HCT116 (cell line): ENCODE measurements around the gene PPM1H. TPM values are rescaled to one million over a fixed set of nuclear protein-coding genes. Genes with fewer than 3 reads are reported as not detected.

Experiments used
- ATAC-seq: fragments of 200-7000 bp; cut with Tn5 transposase; 2 replicates; pipeline ENCODE4 v1.9.1; 2020; ENCODE audit warnings: mild to moderate bottlenecking, moderate library complexity
- BruUV-seq: library from RNA; stranded (reverse); fragments of 400-500 nt; replicated peaks from 2 replicates; lab custom pipeline; 2021; lab: Mats Ljungman, UMichigan
- CTCF ChIA-PET: fragments of 300-600 bp; sonication (Branson Sonifier 250); formaldehyde crosslinking; loops from one replicate; lab custom pipeline; 2021; ENCODE audit warnings: antibody characterized with exemption; lab: Charles Lee
- POLR2A ChIA-PET: fragments of 300-600, 350-600 bp; sonication (Branson Sonifier 250); formaldehyde crosslinking; loops from one replicate; lab custom pipeline; 2021; ENCODE audit warnings: antibody characterized with exemption; lab: Charles Lee
- RAD21 ChIA-PET, 2 experiments: fragments of 300-600 bp; sonication (Branson Sonifier 250); formaldehyde crosslinking; loops; one replicate each; lab custom pipeline; 2023; ENCODE audit warnings: low total read pairs in 2 of 2; ENCODE audit not compliant: uncharacterized antibody in 2 of 2, unreplicated experiment in 2 of 2, low non-redundant PET in 1 of 2; lab: Charles Lee
- DNase-seq: peaks from one replicate; pipeline ENCODE4 v3.0.0-alpha.2; 2010; ENCODE audit warnings: low read depth, low spot score
- H2AFZ ChIP-seq: fragments of 200-600 bp; shearing (Covaris generic), sonication (generic); 2 replicates; pipeline ENCODE4 v1.6.1; 2017; ENCODE audit warnings: low read depth, mixed run types, mixed read lengths, antibody characterized with exemption, low read length; ENCODE audit not compliant: poor library complexity, severe bottlenecking
- H3K27ac ChIP-seq: 2 replicates; pipeline ENCODE4 v1.5.1; 2012; ENCODE audit warnings: low read depth, low read length
- H3K27me3 ChIP-seq: fragments of 200-600 bp; sonication (generic); 2 replicates; pipeline ENCODE4 v1.6.1; 2016; ENCODE audit warnings: mixed run types, low read length, mixed read lengths; ENCODE audit not compliant: insufficient read depth
- H3K36me3 ChIP-seq, 2 experiments: fragments of 200-500 bp in 1 of 2; fragments of 200-600 bp in 1 of 2; sonication (Bioruptor generic) in 1 of 2; sonication (generic) in 1 of 2; 2 replicates each; pipeline versions ENCODE4 v1.5.1 to v1.6.1; 2014 to 2016; ENCODE audit warnings: low read length in 2 of 2, inconsistent platforms in 1 of 2, mixed read lengths in 1 of 2, mixed run types in 1 of 2; ENCODE audit not compliant: insufficient read depth in 2 of 2, control insufficient read depth in 1 of 2
- H3K4me1 ChIP-seq, 2 experiments: fragments of 200-600 bp in 1 of 2; sonication (generic) in 1 of 2; 2 replicates each; pipeline versions ENCODE4 v1.5.1 to v1.6.1; 2012 to 2017; ENCODE audit warnings: low read length in 2 of 2, inconsistent platforms in 1 of 2, mild to moderate bottlenecking in 1 of 2, mixed read lengths in 1 of 2, mixed run types in 1 of 2, moderate library complexity in 1 of 2; ENCODE audit not compliant: insufficient read depth in 2 of 2, control insufficient read depth in 1 of 2
- H3K4me2 ChIP-seq: fragments of 200-600 bp; sonication (generic); 2 replicates; pipeline ENCODE4 v1.6.1; 2017; ENCODE audit warnings: mixed run types, low read length, mixed read lengths
- H3K4me3 ChIP-seq, 2 experiments: fragments of 200-600 bp in 1 of 2; sonication (generic) in 1 of 2; replicated peaks in 1 of 2; 2 replicates each; pipeline ENCODE4 v1.5.1; 2011 to 2016; ENCODE audit warnings: low read length in 2 of 2, control low read depth in 1 of 2, low read depth in 1 of 2, mild to moderate bottlenecking in 1 of 2, mixed read lengths in 1 of 2, mixed run types in 1 of 2
- H3K79me2 ChIP-seq: fragments of 200-600 bp; sonication (generic); 2 replicates; pipeline ENCODE4 v1.6.1; 2017; ENCODE audit warnings: mild to moderate bottlenecking, mixed run types, low read length, moderate library complexity, mixed read lengths; ENCODE audit not compliant: insufficient read depth
- H3K9ac ChIP-seq: fragments of 200-600 bp; sonication (generic); 2 replicates; pipeline ENCODE4 v1.6.1; 2016; ENCODE audit warnings: low read length, mixed read lengths
- H3K9me2 ChIP-seq: fragments of 200-600 bp; sonication (generic), shearing (Covaris generic); 2 replicates; pipeline ENCODE4 v1.6.1; 2017; ENCODE audit warnings: mixed run types, mild to moderate bottlenecking, moderate library complexity; ENCODE audit not compliant: insufficient read depth
- H3K9me3 ChIP-seq, 2 experiments: fragments of 200-500 bp in 1 of 2; fragments of 200-600 bp in 1 of 2; sonication (Bioruptor generic) in 1 of 2; sonication (generic) in 1 of 2; 2 replicates each; pipeline ENCODE4 v1.6.1; 2014 to 2017; ENCODE audit warnings: low read length in 2 of 2, mixed read lengths in 2 of 2, inconsistent platforms in 1 of 2, low read depth in 1 of 2, mild to moderate bottlenecking in 1 of 2, mixed run types in 1 of 2, moderate library complexity in 1 of 2; ENCODE audit not compliant: control insufficient read depth in 1 of 2, insufficient read depth in 1 of 2
- H4K20me1 ChIP-seq: fragments of 200-600 bp; sonication (generic), shearing (Covaris generic); 2 replicates; pipeline ENCODE4 v1.6.1; 2017; ENCODE audit warnings: mixed run types, mild to moderate bottlenecking, moderate library complexity; ENCODE audit not compliant: insufficient read depth
- ATF3 ChIP-seq: IDR thresholded peaks from 2 replicates; pipeline ENCODE4 v1.6.1; 2012
- CBX3 ChIP-seq: IDR thresholded peaks from 2 replicates; pipeline ENCODE4 v1.6.1; 2012; ENCODE audit warnings: low read depth
- CTCF ChIP-seq, 3 experiments: fragments of 200-600 bp in 1 of 3; sonication (generic) in 1 of 3; IDR thresholded peaks in 2 of 3; conservative IDR thresholded peaks in 1 of 3; 2 replicates each; pipeline ENCODE4 v1.5.1; 2012 to 2017; ENCODE audit warnings: low read depth in 2 of 3, low read length in 2 of 3, antibody characterized with exemption in 1 of 3, borderline replicate concordance in 1 of 3, control low read depth in 1 of 3, mild to moderate bottlenecking in 1 of 3, mixed read lengths in 1 of 3, mixed run types in 1 of 3, moderate library complexity in 1 of 3; ENCODE audit not compliant: insufficient read depth in 1 of 3
- EGR1 ChIP-seq: IDR thresholded peaks from 2 replicates; pipeline ENCODE4 v1.6.1; 2012; ENCODE audit warnings: low read depth
- ELF1 ChIP-seq: IDR thresholded peaks from 2 replicates; pipeline ENCODE4 v1.6.1; 2012; ENCODE audit warnings: low read depth, borderline replicate concordance
- EZH2phosphoT487 ChIP-seq: fragments of 200-600 bp; IDR thresholded peaks from 2 replicates; pipeline ENCODE4 v1.6.1; 2018; ENCODE audit warnings: antibody characterized with exemption, borderline replicate concordance
- FOSL1 ChIP-seq: IDR thresholded peaks from 2 replicates; pipeline ENCODE4 v1.6.1; 2012; ENCODE audit warnings: low read depth
- JUND ChIP-seq: IDR thresholded peaks from 2 replicates; pipeline ENCODE4 v1.6.1; 2012
- POLR2A ChIP-seq: IDR thresholded peaks from 2 replicates; pipeline ENCODE4 v1.7.0; 2011; ENCODE audit warnings: borderline replicate concordance; ENCODE audit not compliant: insufficient read depth, insufficient read length; ENCODE audit errors: extremely low read depth
- POLR2AphosphoS5 ChIP-seq: IDR thresholded peaks from 2 replicates; pipeline ENCODE4 v1.6.1; 2011; ENCODE audit warnings: mild to moderate bottlenecking, low read depth, low read length, moderate library complexity
- RAD21 ChIP-seq: IDR thresholded peaks from 2 replicates; pipeline ENCODE4 v1.6.1; 2012; ENCODE audit warnings: low read depth, mild to moderate bottlenecking
- SP1 ChIP-seq: IDR thresholded peaks from 2 replicates; pipeline ENCODE4 v1.6.1; 2012; ENCODE audit warnings: low read depth
- SRF ChIP-seq: IDR thresholded peaks from 2 replicates; pipeline ENCODE4 v1.6.1; 2012; ENCODE audit warnings: low read depth
- YY1 ChIP-seq: IDR thresholded peaks from 2 replicates; pipeline ENCODE4 v1.6.1; 2011; ENCODE audit warnings: low read length, low read depth, moderate library complexity, mild to moderate bottlenecking; ENCODE audit not compliant: insufficient replicate concordance; ENCODE audit errors: extremely low read depth
- ZNF274 ChIP-seq: fragments of 200-500 bp; sonication (Bioruptor generic); IDR thresholded peaks from 2 replicates; pipeline ENCODE4 v1.6.1; 2014; ENCODE audit warnings: mild to moderate bottlenecking, low read depth, low read length, inconsistent platforms
- intact Hi-C: fragments of 100-400 bp; cut with micrococcal nuclease; formaldehyde crosslinking; loops from 2 replicates; pipeline ENCODE4 v1.10.0; 2022
- total RNA-seq: library from RNA; stranded (reverse); gene quantifications from one replicate; pipeline ENCODE4 v1.2.1, GENCODE V29; 2021; ENCODE audit not compliant: unreplicated experiment
- TF ChIP-seq, protein P1 (sequence below): IDR thresholded peaks from 2 replicates; pipeline ENCODE4 v1.6.1; 2011; ENCODE audit warnings: mild to moderate bottlenecking, low read length, moderate library complexity; ENCODE audit not compliant: insufficient replicate concordance; ENCODE audit errors: extremely low read depth
- TF ChIP-seq, protein P2 (sequence below): IDR thresholded peaks from 2 replicates; pipeline ENCODE4 v1.6.1; 2012; ENCODE audit warnings: low read depth

The PPM1H gene
- total RNA-seq, 1 experiment from 2014 or later, result 8.0 TPM

DNA sequence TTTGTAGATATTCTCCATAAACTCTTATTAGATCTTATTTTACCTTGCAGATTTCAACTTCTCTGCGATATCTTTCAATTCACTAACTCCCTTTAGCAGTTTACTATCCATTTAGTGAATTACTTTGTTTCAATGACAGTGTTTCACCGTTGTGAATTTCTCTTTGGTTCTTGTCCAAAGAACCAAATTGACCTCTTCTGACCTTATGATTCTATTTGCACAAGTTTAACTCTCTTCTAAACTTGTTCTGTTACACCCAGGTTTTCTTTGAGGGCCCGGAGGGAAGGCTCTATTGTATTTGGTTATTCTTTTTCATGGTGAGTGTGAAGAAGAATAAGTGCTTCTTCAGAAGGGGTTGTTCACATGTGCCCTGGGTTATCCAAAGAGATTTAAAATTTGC, 281.6 kb downstream of the PPM1H start (continued):
- TF ChIP-seq, protein P1, sequence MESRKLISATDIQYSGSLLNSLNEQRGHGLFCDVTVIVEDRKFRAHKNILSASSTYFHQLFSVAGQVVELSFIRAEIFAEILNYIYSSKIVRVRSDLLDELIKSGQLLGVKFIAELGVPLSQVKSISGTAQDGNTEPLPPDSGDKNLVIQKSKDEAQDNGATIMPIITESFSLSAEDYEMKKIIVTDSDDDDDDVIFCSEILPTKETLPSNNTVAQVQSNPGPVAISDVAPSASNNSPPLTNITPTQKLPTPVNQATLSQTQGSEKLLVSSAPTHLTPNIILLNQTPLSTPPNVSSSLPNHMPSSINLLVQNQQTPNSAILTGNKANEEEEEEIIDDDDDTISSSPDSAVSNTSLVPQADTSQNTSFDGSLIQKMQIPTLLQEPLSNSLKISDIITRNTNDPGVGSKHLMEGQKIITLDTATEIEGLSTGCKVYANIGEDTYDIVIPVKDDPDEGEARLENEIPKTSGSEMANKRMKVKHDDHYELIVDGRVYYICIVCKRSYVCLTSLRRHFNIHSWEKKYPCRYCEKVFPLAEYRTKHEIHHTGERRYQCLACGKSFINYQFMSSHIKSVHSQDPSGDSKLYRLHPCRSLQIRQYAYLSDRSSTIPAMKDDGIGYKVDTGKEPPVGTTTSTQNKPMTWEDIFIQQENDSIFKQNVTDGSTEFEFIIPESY, result no peak
- TF ChIP-seq FOSL1 (no peak), ATF3 (no peak), ZNF274 (no peak), CBX3 (no peak), RAD21 (no peak)

GRCh38 chr12:62651138-62651537, 283.8 kb downstream of the PPM1H start:
- Histone ChIP-seq H3K27ac (no peak overlapping the region), H3K36me3 (no peaks in the 10 kb centered on the region), H3K9me2 (no peaks in the 10 kb centered on the region), H4K20me1 (no peaks in the 10 kb centered on the region), H3K4me2 (no peak overlapping the region), H3K79me2 (no peaks in the 10 kb centered on the region), H3K4me1 (no peaks in the 10 kb centered on the region), H3K9me3 (no peaks in the 10 kb centered on the region), H3K4me3 (no peak overlapping the region), H3K27me3 (no peaks in the 10 kb centered on the region), H2AFZ (no peak overlapping the region), H3K9ac (no peak overlapping the region)
- ChIA-PET RAD21 (no interaction called here), CTCF (no interaction called here), POLR2A (no interaction called here)
- no peak for TF ChIP-seq EZH2phosphoT487
- no peak for TF ChIP-seq SRF
- no peak for TF ChIP-seq POLR2A
- TF ChIP-seq POLR2AphosphoS5, result no peak
- TF ChIP-seq JUND, result no peak
- no peak for TF ChIP-seq EGR1
- TF ChIP-seq SP1, result no peak
- TF ChIP-seq ZNF274, result no peak
- TF ChIP-seq RAD21, result no peak
- TF ChIP-seq CTCF (IDR thresholded peaks at IDR 0.05 in 2 of 3, conservative IDR thresholded peaks at IDR 0.05 in 1 of 3; ENCODE audit: borderline replicate concordance in 1 of 3, insufficient read depth in 1 of 3, low read depth in 2 of 3, low read length in 2 of 3), result no peak
- no peak for TF ChIP-seq ELF1
- no peak for TF ChIP-seq YY1
- TF ChIP-seq, protein P2, sequence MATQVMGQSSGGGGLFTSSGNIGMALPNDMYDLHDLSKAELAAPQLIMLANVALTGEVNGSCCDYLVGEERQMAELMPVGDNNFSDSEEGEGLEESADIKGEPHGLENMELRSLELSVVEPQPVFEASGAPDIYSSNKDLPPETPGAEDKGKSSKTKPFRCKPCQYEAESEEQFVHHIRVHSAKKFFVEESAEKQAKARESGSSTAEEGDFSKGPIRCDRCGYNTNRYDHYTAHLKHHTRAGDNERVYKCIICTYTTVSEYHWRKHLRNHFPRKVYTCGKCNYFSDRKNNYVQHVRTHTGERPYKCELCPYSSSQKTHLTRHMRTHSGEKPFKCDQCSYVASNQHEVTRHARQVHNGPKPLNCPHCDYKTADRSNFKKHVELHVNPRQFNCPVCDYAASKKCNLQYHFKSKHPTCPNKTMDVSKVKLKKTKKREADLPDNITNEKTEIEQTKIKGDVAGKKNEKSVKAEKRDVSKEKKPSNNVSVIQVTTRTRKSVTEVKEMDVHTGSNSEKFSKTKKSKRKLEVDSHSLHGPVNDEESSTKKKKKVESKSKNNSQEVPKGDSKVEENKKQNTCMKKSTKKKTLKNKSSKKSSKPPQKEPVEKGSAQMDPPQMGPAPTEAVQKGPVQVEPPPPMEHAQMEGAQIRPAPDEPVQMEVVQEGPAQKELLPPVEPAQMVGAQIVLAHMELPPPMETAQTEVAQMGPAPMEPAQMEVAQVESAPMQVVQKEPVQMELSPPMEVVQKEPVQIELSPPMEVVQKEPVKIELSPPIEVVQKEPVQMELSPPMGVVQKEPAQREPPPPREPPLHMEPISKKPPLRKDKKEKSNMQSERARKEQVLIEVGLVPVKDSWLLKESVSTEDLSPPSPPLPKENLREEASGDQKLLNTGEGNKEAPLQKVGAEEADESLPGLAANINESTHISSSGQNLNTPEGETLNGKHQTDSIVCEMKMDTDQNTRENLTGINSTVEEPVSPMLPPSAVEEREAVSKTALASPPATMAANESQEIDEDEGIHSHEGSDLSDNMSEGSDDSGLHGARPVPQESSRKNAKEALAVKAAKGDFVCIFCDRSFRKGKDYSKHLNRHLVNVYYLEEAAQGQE, result no peak
- no peak for TF ChIP-seq CBX3
- TF ChIP-seq ATF3, result no peak
- intact Hi-C loops, result no loop called here
- DNase-seq, result no peak
- ATAC-seq, result no peak
- no TSS peak for BruUV-seq
